NCI-H2029 treated with DMSO at 0.1 percent for 48 hours (cell line): ENCODE data around the gene LDLRAD4.

ENCODE experiments used
- DNase-seq: peaks from one replicate; lab custom pipeline; 2025; lab: John Stamatoyannopoulos, UW

LDLRAD4 gene

DNA sequence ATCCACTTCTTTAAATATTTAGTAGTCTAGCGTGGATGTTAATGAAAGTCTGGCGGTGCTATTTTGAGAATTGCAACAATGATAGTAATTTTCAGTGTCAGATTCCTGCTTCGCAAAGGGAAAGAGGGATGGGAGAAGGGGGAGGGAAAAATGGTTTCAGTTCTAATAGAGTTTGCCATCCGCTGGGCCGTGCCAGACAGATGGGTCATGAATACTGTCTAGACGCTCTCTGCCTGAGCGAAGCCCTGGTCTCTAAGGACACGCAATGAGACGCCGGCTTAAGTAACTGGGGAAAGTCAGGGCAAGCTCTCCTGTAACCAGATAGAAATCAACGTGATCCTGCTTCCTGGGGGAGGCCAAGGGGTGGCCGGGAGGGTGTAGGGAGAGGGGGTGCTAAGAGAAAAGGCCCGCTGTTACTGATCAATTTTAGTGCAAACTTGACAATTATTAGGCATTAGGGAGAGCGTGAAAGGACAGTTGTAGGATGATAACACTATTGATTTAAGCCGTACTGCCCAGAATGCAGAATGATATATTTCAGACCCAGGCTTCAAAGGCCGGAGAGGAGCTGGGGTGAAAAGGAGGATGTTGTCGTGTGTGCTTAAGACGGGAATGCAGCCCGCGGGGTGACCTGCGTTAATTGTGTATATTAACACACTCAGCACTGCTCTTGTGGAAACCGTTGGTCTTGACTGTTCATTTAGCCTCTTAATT, 229.2 kb downstream of the LDLRAD4 start:
- DNase-seq: no peak

DNA sequence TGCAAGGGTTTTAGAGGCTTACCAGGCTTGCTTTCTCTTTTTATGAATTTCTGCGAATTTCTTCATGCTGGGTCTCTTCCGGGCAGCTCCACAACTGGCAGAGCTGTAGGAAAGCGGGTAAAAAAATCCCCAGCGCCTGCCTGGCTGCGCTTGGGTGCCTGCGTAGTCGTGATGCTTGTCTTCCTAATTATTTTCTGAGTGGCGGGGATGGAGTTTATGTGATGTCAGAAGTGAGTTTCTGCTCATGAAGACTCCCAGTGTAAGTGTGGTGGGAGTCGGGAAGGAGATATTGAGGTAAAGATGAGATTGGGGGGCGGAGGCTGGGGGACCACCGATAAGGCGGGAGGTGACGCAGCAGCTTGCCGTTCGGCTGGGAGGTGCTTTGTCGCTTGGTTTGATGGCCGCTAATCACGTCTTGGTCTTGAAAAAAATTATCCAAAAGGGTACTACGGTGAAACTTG, 229.8 kb downstream of the LDLRAD4 start:
- DNase-seq: no peak

DNA sequence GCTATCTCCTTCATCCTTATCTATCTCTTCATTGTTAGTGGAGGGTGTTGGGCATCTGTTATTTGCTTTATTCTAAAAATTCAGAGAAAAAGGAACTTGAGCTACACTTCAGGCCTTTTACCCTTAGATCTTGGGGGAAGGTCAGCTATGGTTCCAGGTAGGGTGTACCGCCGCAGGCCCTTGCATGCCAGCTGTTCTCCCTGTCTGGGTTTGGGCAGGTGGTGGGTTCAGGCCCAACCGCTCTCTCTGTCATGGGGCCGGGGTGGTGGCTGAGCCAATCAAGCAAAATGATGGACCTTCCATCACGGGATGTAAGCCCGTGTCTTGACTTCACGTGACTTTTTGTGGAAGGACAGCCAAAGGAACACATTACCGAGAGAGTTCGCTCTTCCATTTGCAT, 231.1 kb downstream of the LDLRAD4 start:
- no peak for DNase-seq

DNA sequence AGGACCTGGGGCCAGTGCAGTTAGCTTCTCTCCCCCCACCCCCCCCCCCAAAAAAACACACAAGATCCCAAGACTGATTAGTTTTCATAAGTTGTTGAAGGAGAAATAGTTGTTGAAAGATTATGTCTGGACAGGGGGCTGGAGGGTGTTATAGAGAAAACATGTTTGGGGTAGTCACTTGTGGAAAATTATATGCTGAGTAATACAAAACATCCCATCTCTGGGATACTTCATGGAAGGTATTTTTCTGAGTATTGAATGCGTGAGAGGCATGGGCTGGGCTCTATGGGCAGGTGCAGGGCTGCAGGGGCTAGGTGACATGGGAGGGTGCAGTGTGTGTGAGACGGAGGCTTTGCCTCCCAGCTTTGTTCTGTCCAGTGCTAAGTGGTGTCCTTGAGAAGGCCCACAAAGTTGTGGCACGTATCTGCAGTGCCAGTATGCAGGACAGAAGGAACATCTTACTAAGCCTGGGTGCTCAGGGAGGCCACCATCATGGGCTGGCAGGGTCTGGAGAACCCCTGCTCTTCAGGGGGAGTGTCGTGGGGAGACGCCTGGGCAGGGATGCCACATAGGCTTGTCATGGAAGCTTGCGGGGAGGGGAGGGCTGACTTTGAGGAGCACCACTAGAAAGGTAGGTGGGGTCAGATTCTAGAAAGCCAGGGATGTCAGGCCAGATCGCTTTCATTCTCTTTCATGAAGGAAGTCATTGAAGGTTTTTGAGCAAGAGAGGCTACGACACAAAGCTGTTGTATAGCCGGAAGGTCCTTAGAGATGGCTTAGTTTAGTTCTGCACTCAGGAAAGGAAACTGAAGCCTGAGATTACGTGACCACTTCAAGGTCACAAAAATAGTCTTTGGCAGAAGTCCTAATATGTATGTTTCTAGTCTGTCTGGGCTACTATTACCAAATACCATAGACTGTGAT, 232.0 kb downstream of the LDLRAD4 start:
- DNase-seq: no peak

DNA sequence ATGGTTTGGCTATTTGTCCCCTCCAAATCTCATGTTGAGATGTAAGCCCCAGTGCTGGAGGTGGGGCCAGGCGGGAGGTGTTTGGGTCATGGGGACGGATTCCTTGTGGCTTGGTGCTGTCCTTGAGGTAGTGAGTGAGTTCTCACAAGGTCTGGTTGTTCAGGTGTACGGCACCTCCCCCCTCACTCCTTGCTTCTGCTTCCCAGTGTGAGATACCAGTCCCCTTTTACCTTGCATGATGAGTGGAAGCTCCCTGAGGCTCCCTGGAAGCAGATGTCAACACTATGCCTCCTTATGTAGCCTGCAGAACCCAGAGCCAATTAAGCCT, 232.6 kb downstream of the LDLRAD4 start:
- no peak for DNase-seq

DNA sequence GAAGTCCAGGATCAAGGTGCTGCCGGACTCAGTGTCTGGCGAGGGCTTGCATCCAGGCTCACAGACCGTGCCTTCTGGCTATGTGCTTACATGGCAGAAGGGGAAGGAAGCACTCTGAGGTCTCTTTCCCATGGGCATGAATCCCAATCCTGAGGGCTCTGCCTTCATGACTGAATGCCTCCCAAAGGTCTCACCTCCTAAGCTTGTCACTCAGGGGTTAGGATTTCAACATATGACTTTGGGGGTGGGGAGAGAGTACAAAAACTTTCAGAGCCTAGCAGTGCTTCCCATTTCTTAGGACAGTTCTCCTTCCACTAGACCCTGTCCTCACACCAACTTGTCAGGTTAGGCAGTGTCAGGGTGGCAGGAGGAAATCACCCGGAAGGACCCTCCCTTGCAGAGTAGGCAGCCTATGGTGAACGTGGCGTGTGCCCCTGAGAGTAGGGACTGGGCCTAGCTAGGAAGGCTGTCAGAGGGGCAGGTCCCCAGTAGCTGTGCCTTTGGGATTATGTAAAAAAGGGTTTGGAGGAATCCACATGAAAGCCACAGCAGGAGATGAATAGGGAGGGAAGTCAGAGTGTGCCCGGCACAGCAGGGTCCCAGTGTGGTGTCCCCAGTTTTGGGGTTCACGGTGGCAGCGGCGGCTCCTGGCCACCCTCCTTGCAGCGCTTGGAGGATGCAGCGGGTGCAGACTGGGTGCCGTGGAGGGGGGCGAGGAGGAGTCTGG, 233.3 kb downstream of the LDLRAD4 start:
- no peak for DNase-seq

GRCh38 chr18:13452388-13452811, 233.8 kb downstream of the LDLRAD4 start:
- no peak for DNase-seq

GRCh38 chr18:13452871-13453680, 234.5 kb downstream of the LDLRAD4 start:
- no peak for DNase-seq

GRCh38 chr18:13453714-13454113, 235.2 kb downstream of the LDLRAD4 start:
- no peak for DNase-seq

GRCh38 chr18:13454363-13455150, 236.0 kb downstream of the LDLRAD4 start:
- no peak for DNase-seq

DNA sequence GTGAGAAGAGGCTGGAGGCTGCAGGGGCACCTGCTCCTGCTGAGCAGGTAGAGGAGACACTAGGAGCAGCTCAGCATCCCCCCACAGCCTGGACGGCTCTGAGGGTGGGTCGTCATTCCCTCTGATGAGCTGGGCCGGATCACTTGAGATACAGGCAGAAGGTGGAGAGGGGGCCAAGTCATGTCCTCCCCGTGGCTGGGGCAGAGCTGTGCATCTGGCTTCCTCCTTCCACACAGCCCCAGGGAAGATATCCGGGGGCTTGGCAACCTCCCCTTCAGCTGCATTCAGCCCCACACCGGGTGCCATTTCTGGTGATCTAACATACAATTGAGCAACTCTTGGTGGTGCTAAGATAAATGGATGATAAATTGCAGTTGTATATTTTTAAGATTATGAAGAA, 236.9 kb downstream of the LDLRAD4 start:
- DNase-seq: no peak

DNA sequence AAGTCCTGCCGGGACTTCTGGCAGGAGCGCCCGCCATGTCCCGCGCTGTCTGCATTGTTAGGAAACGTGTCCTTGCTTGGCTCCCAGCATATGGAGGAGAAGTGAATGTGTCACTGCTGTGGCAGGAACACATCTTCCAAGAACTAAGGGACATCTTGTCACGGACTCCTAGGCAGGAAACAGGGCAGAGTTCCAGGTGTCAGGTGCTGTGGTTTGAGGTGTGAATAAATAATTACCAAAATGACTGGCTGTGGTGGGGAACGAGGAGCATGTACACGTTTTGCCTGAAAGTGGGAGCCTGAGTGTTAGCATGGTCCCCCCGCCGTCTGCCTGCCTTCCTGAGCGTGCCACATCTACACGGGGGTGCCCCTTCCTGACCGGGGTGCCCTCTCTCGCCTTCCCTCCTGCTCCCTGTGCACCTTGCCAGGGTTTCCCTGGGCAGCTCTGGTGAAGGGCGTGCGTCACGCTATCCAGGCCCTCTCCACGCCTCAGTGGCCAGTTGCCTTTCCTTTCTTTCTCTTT, 237.5 kb downstream of the LDLRAD4 start:
- DNase-seq: no peak

- no peak for DNase-seq
Observed at GRCh38 chr18:13456736-13457271, 238.2 kb downstream of the LDLRAD4 start.

GRCh38 chr18:13457327-13457726, 238.8 kb downstream of the LDLRAD4 start:
- DNase-seq: no peak

DNA sequence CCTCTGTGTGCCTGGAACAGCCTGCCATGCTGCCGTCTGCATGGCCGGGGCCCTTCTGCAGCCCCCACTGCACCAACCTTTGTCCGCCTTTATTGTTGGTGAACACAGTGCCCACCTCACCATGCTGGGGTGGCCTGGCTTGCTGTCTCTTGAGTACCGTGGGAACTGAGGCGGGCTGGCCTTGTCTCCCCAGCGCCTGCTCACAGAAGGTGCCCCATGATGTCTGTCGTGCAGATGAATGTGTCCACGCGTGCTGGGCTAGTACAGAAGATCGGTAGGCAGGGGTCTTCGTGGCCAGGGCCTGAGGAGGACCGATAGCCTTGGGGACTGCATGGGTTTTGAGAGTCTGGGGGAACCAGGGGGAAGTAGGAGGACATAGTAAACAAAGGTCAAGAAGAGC, 242.4 kb downstream of the LDLRAD4 start:
- DNase-seq: no peak

GRCh38 chr18:13461469-13461868, 242.9 kb downstream of the LDLRAD4 start:
- no peak for DNase-seq

DNA sequence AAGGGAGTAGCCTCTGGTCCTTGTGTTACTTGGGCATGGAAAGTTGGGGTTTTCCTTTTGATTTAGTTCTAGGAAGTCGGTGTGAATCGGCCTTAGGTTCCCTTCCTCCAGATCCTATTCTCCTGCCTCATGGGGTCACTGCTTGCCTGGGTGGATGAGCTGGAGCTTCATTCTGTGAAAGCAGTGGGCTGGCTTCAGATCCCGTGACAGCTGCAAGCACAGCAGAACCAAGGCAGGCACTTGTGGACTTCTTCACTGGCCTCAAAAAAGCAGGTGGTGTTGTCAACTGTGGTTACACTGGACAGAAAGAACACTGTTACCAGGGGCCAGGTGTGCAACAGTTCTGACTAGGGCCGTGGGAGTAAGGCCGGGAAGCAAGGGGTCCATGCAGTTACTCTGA, 243.4 kb downstream of the LDLRAD4 start:
- no peak for DNase-seq

- DNase-seq: no peak
Observed at GRCh38 chr18:13462686-13463085, 244.1 kb downstream of the LDLRAD4 start.

GRCh38 chr18:13463526-13464210, 245.1 kb downstream of the LDLRAD4 start:
- no peak for DNase-seq
